Chondrocyte (in vitro differentiated cells): ENCODE results near the gene UVSSA. TPM values are rescaled to one million over a fixed set of nuclear protein-coding genes. Genes with fewer than 3 reads are reported as not detected.

Source experiments
- DNase-seq: peaks from one replicate; pipeline ENCODE4 v3.0.0; 2021; ENCODE audit warnings: mixed read lengths, low spot score
- H3K27ac Mint-ChIP-seq: one replicate; pipeline ENCODE4 v1.8.0; 2021; ENCODE audit warnings: mild to moderate bottlenecking, moderate library complexity, mixed read lengths; ENCODE audit not compliant: unreplicated experiment
- H3K27me3 Mint-ChIP-seq: 2 replicates; pipeline ENCODE4 v1.8.0; 2021; ENCODE audit warnings: low read depth, mixed read lengths
- H3K36me3 Mint-ChIP-seq: 2 replicates; pipeline ENCODE4 v1.8.0; 2021; ENCODE audit warnings: low read depth, mixed read lengths
- H3K4me1 Mint-ChIP-seq: 2 replicates; pipeline ENCODE4 v1.8.0; 2021; ENCODE audit warnings: low read depth, mild to moderate bottlenecking, mixed read lengths
- H3K4me3 Mint-ChIP-seq: one replicate; pipeline ENCODE4 v1.8.0; 2021; ENCODE audit warnings: mild to moderate bottlenecking, moderate library complexity, mixed read lengths; ENCODE audit not compliant: unreplicated experiment
- H3K9me3 Mint-ChIP-seq: 2 replicates; pipeline ENCODE4 v1.8.0; 2021; ENCODE audit warnings: low read depth, mixed read lengths
- total RNA-seq: library from RNA; stranded (reverse); gene quantifications from 3 replicates; pipeline ENCODE4 v1.2.1, GENCODE V29; 2021
- TF ChIP-seq, protein P1 (sequence below): fragments of 200-600 bp; sonication (generic); IDR thresholded peaks from 2 replicates; pipeline ENCODE4 v1.5.0; 2021; ENCODE audit warnings: antibody characterized with exemption, mild to moderate bottlenecking, moderate library complexity

UVSSA gene
- total RNA-seq, 1 donor from 2014 or later, result 20.9 TPM

DNA sequence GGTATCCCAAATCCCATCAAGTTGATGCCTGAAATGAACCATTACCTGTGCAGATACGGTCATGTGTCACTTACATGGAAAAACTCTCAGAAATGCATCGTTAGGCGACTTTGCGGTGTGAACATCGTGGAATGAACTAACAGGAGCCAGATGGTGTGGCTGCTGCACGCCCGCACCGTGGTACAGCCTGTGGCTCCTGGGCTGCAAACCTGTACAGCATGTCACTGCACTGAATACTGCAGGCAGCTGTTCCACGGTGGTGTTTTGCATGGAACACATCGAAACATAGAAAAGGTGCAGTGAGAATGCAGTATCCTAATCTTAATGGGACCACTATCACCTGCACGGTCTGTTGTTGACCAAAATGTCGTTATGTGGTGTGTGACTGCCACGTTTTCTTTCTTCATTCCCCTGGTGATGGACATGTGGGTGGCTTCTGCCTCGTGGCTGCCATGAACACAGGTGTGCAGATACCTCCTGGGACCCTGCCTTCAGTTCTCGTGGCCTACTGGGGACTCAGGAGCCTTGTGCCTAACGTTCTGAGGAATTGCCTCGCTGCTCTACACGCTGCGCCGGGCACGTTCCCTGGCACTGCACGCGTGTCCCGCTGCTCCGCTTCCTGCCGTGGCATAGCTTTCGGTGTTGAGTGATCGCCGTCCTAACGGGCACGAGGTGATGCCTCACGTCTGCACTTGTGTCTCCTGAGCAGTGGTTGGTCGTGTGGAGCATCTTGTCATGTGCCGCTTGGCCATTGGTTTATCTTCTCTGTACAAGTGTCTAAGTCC is 38.9 kb upstream of the UVSSA start:
- Mint-ChIP-seq H3K9me3 (no peaks in the 10 kb centered on the region), H3K4me3 (no peak overlapping the region), H3K27ac (peak overlapping the region; percentile 53), H3K27me3 (no peaks in the 10 kb centered on the region), H3K4me1 (peaks cover 24% of the 10 kb centered on the region), H3K36me3 (peaks cover 3% of the 10 kb centered on the region)
- peak; percentile 80 for DNase-seq
- TF ChIP-seq, protein P1, sequence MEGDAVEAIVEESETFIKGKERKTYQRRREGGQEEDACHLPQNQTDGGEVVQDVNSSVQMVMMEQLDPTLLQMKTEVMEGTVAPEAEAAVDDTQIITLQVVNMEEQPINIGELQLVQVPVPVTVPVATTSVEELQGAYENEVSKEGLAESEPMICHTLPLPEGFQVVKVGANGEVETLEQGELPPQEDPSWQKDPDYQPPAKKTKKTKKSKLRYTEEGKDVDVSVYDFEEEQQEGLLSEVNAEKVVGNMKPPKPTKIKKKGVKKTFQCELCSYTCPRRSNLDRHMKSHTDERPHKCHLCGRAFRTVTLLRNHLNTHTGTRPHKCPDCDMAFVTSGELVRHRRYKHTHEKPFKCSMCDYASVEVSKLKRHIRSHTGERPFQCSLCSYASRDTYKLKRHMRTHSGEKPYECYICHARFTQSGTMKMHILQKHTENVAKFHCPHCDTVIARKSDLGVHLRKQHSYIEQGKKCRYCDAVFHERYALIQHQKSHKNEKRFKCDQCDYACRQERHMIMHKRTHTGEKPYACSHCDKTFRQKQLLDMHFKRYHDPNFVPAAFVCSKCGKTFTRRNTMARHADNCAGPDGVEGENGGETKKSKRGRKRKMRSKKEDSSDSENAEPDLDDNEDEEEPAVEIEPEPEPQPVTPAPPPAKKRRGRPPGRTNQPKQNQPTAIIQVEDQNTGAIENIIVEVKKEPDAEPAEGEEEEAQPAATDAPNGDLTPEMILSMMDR, result no peak

DNA sequence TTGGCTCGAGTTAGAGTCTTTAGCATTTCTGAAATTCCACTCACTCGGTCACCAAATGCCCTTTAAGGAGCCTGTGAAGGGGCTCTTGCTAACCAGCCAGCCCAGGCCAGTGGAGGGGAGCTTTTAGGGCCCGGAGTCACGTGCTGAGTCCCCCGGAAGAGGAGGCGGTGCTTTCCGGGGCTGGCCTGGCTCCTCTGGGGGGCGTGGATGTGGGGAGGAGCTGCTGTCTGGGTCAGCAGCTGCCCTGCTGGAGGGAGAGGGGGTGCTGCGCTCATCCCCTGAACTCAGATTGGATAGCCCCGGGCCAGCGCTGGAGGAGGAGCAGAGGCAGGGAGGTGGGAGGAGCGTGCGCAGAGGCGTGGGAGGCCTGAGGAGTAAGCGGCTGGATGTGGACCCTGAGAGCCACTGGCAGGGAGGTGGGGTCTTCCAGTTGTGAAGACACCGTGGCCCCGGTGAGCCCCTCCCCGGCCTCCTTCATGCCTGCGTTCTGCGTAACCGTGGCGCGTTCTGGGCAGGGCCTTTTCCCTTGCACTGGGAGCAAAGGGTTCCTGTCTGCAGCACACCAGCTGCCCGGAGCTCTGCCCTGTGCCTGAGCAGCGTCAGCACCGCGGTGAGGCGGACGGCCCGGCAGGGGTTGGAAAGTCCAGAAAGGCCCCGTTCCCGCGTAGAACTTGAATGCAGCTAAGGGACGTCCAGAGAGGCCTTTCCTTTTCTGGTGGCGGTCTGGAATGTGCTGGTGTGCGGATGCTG is 37.6 kb upstream of the UVSSA start:
- peak; percentile 96 for DNase-seq
- H3K27ac Mint-ChIP-seq, result peak overlapping the region; percentile 88
- no peaks in the 10 kb centered on the region for H3K9me3 Mint-ChIP-seq
- H3K27me3 Mint-ChIP-seq, result no peaks in the 10 kb centered on the region
- H3K36me3 Mint-ChIP-seq, result peaks cover 11% of the 10 kb centered on the region
- TF ChIP-seq, protein P1, result no peak
- peak overlapping the region; percentile 67 for H3K4me3 Mint-ChIP-seq
- peaks cover 24% of the 10 kb centered on the region for H3K4me1 Mint-ChIP-seq

DNA sequence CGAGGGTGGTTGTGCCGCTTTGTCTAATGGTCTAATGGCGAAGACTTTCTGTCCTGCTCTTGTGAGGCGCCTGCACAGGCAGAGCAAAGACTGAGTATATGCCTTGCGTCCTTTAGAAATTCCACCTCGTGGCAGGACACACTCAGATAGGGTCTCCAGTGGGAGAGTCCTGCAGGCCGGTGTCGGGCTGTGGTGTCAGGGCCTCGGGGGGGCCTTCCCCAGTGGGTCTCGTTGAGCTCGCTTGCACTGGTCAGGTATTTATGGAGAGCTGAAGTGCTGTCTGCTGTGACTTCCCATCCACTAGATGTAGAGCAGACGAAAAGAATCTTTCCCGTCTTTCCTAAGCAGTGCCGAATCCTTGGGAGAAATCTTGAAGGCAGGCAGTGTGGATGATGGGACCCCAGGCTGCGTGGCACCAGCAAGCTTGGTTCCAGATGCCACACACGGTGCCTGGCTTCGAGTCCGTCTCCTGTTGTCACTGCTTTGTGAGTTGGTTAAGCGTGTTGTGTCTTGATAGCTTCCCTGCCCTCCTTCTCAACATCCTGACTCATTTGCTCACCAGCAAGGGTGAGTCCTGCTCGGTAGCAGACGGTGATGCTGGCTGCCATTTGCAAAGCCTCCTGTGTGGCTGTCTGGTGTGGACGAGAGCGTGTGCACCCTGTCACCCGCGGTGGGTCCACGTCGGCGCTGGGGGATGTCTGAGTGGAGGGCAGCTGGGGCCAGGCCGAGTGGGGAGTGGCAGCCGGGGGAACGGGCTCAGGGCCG is 36.8 kb upstream of the UVSSA start:
- Mint-ChIP-seq H3K27me3 (no peaks in the 10 kb centered on the region), H3K4me3 (peak overlapping the region; percentile 67), H3K9me3 (no peaks in the 10 kb centered on the region), H3K36me3 (peaks cover 16% of the 10 kb centered on the region), H3K27ac (peak overlapping the region; percentile 88), H3K4me1 (peaks cover 24% of the 10 kb centered on the region)
- DNase-seq, result peak; percentile 75
- TF ChIP-seq, protein P1, result no peak

DNA sequence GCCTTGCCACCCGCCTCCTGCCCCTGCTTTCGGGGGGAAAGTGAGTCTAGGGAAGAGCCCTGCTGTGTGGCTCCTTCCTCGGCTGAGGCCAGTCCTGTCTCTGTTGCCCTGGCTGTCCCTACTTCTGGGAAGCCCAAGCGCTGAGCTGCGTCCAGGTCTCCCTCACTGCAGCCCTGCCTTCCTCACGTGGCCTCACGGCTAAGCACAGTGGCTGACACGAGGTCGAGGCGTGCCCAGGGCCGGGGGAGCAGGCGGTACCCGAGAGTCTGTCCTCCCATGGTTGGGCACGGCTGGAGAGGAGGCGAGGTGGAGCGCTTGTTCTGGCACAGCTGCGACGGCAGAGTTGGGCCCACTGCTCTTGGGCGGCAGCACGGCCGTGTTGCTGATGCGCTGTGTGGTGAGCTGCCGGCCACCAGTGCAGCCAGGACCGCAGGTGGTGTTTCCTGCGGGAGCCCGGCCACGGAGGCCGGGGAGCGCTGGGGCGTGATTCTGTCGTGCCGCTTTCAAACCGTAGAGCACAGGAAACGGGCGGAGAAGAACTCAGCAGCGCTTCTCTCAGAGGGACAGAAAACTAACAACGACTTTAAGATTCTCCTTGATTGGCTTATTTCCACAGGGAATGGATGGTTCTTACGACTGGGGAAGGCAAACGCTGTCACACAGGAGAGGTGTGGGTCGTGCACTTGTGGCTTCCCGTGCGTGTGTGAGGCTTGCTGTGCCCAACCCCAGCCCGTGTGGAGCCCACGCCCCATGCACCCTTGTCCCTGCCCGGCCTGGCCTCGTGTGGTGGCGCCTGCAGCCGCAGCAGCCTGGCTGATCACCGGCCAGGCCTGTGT is 36.0 kb upstream of the UVSSA start:
- H3K4me1 Mint-ChIP-seq, result peaks cover 24% of the 10 kb centered on the region
- H3K4me3 Mint-ChIP-seq, result no peak overlapping the region
- no peak for DNase-seq
- no peaks in the 10 kb centered on the region for H3K27me3 Mint-ChIP-seq
- H3K9me3 Mint-ChIP-seq, result no peaks in the 10 kb centered on the region
- TF ChIP-seq, protein P1, result no peak
- peaks cover 17% of the 10 kb centered on the region for H3K36me3 Mint-ChIP-seq
- no peak overlapping the region for H3K27ac Mint-ChIP-seq
